H1 (cell line): ENCODE data around the gene TCP11.

Source experiments
- CEBPB ChIP-seq: IDR thresholded peaks from 2 replicates; pipeline ENCODE4 v1.6.1; 2012; ENCODE audit warnings: low read depth, low read length
- EZH2 ChIP-seq: fragments of 200-600 bp; sonication (generic); IDR thresholded peaks from 2 replicates; pipeline ENCODE4 v1.7.1; 2012; ENCODE audit warnings: low read depth, mild to moderate bottlenecking, moderate library complexity, low read length, inconsistent platforms; ENCODE audit not compliant: severe bottlenecking
- KDM1A ChIP-seq: fragments of 200-600, 300-600 bp; sonication (generic); IDR thresholded peaks from 2 replicates; pipeline ENCODE4 v1.7.1; 2016; ENCODE audit warnings: mild to moderate bottlenecking, low read length, borderline replicate concordance
- KDM4A ChIP-seq: IDR thresholded peaks from one replicate; pipeline ENCODE4 v1.7.1; 2012; ENCODE audit warnings: low read depth, mild to moderate bottlenecking, moderate library complexity, low read length, inconsistent platforms; ENCODE audit not compliant: severe bottlenecking
- MAFK ChIP-seq: IDR thresholded peaks from 2 replicates; pipeline ENCODE4 v1.6.1; 2012; ENCODE audit warnings: low read depth, mild to moderate bottlenecking, improper control_type of control experiment, low read length
- PHF8 ChIP-seq: fragments of 200-600 bp; sonication (generic); conservative IDR thresholded peaks from 2 replicates; pipeline ENCODE4 v1.7.1; 2012; ENCODE audit warnings: low read depth, mild to moderate bottlenecking, inconsistent platforms, low read length, moderate library complexity
- POLR2A ChIP-seq, 2 experiments: IDR thresholded peaks; 1 replicate in 1 of 2; 2 replicates in 1 of 2; pipeline ENCODE4 v1.6.1; 2011; ENCODE audit warnings: low read depth in 2 of 2, low read length in 2 of 2, mild to moderate bottlenecking in 2 of 2; ENCODE audit errors: control extremely low read depth in 1 of 2
- POLR2AphosphoS5 ChIP-seq: IDR thresholded peaks from 2 replicates; pipeline ENCODE4 v1.6.1; 2011; ENCODE audit warnings: low read depth, low read length
- SIN3A ChIP-seq, 2 experiments: IDR thresholded peaks in 1 of 2; conservative IDR thresholded peaks in 1 of 2; 2 replicates each; pipeline ENCODE4 v1.6.1; 2011 to 2012; ENCODE audit warnings: low read length in 2 of 2, improper control_type of control experiment in 1 of 2, low read depth in 1 of 2, mild to moderate bottlenecking in 1 of 2
- SUZ12 ChIP-seq: fragments of 200-600 bp; sonication (generic); IDR thresholded peaks from 2 replicates; pipeline ENCODE4 v1.6.1; 2012; ENCODE audit warnings: mild to moderate bottlenecking, inconsistent platforms, low read length, moderate library complexity, mixed read lengths
- TF ChIP-seq, protein P1 (sequence below): IDR thresholded peaks from 2 replicates; pipeline ENCODE4 v1.6.1; 2011; ENCODE audit warnings: low read depth, mild to moderate bottlenecking, low read length; ENCODE audit not compliant: insufficient read depth

DNA sequence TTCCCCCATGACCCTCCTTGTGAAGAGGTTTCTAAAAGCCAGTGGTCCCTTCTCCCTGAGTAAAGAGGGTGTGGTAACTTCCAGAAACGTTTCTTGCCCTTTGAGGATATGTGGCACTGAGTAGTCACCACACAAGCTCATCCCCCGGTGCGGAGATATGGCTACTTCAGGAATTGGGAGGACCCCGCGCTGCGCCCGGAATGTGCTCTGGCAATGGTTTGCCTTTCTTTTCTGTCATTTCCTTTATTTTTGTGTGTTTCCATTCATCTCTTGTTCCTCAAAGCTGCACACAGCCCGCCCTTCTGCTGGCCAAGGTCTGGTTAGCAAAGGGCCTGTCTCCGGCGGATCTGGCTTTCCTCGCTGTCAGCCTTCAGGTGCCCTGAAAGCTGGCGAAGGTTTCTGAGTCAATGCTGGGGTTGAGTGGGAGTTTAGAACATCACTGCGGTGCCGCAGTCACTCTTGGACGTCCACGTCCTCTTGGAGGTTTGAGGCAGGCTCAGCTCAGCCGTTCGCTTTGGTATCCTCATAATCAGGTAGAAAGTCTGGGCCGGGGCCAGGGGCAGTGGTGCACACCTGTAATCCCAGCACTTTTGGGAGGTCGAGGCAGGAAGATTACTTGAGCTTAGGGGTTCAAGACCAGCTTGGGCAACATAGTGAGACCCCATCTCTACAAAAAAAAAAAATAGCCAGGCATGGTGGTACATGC lies 67.2 kb downstream of the TCP11 start:
- no peak for TF ChIP-seq CEBPB
- no peak for TF ChIP-seq POLR2AphosphoS5
- no peak for TF ChIP-seq EZH2
- TF ChIP-seq KDM4A: no peak
- TF ChIP-seq POLR2A (IDR thresholded peaks at IDR 0.05; ENCODE audit: control extremely low read depth in 1 of 2, low read depth in 2 of 2, low read length in 2 of 2): no peak
- no peak for TF ChIP-seq PHF8
- TF ChIP-seq, protein P1, sequence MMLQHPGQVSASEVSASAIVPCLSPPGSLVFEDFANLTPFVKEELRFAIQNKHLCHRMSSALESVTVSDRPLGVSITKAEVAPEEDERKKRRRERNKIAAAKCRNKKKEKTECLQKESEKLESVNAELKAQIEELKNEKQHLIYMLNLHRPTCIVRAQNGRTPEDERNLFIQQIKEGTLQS: no peak
- no peak for TF ChIP-seq MAFK
- TF ChIP-seq SUZ12: no peak
- TF ChIP-seq SIN3A (conservative IDR thresholded peaks at IDR 0.05 in 1 of 2, IDR thresholded peaks at IDR 0.05 in 1 of 2; ENCODE audit: low read depth in 1 of 2, low read length in 2 of 2): no peak
- no peak for TF ChIP-seq KDM1A
